ENCODE data around the gene GRAPL. TPM values are rescaled to one million over a fixed set of nuclear protein-coding genes. Genes with fewer than 3 reads are reported as not detected.
A peak's percentile ranks its signal among the peaks of the same experiment; 100 is the strongest.
"Not testable (repeated sequence)": the region's sequence is repeated elsewhere in the genome, so short reads cannot be mapped to it uniquely, and the experiment has no call there.

The GRAPL gene
- total RNA-seq, 1 experiment from 2014 or later = not detected

GRCh38 chr17:19111111-19111711, 16.2 kb upstream of the GRAPL start:
- peak; percentile 15 for TF ChIP-seq CTCF (IDR thresholded peaks at IDR 0.05; ENCODE audit: unreplicated experiment)
- H3K4me3 Mint-ChIP-seq (ENCODE audit: low read depth, unreplicated experiment) = peak overlapping the region; percentile 32
- H3K9me3 Mint-ChIP-seq (ENCODE audit: low read depth, unreplicated experiment); H3K36me3 Mint-ChIP-seq (ENCODE audit: insufficient read depth, unreplicated experiment); CTCF ChIA-PET; H3K27me3 Mint-ChIP-seq (ENCODE audit: unreplicated experiment); H3K27ac Mint-ChIP-seq (ENCODE audit: unreplicated experiment); intact Hi-C loops (cut with micrococcal nuclease; ENCODE audit: unreplicated experiment); BruUV-seq (replicated peaks); H3K4me1 Mint-ChIP-seq (ENCODE audit: low read depth, unreplicated experiment): not testable (repeated sequence)
- DNase-seq = peak; percentile 62

GRCh38 chr17:19111801-19112458, 15.5 kb upstream of the GRAPL start:
- H3K4me1 Mint-ChIP-seq (ENCODE audit: low read depth, unreplicated experiment); intact Hi-C loops (cut with micrococcal nuclease; ENCODE audit: unreplicated experiment); CTCF ChIA-PET; H3K27ac Mint-ChIP-seq (ENCODE audit: unreplicated experiment); H3K27me3 Mint-ChIP-seq (ENCODE audit: unreplicated experiment); H3K9me3 Mint-ChIP-seq (ENCODE audit: low read depth, unreplicated experiment); H3K36me3 Mint-ChIP-seq (ENCODE audit: insufficient read depth, unreplicated experiment): not testable (repeated sequence)
- TSS peak; percentile 99 for BruUV-seq (replicated peaks)
- DNase-seq = peak; percentile 53
- peak overlapping the region; percentile 32 for H3K4me3 Mint-ChIP-seq (ENCODE audit: low read depth, unreplicated experiment)

- H3K4me1 Mint-ChIP-seq (ENCODE audit: low read depth, unreplicated experiment); intact Hi-C loops (cut with micrococcal nuclease; ENCODE audit: unreplicated experiment); DNase-seq; H3K4me3 Mint-ChIP-seq (ENCODE audit: low read depth, unreplicated experiment); H3K36me3 Mint-ChIP-seq (ENCODE audit: insufficient read depth, unreplicated experiment); H3K27me3 Mint-ChIP-seq (ENCODE audit: unreplicated experiment); H3K27ac Mint-ChIP-seq (ENCODE audit: unreplicated experiment); CTCF ChIA-PET; BruUV-seq (replicated peaks); H3K9me3 Mint-ChIP-seq (ENCODE audit: low read depth, unreplicated experiment): not testable (repeated sequence)
Observed at GRCh38 chr17:19112459-19112826, 14.9 kb upstream of the GRAPL start.

- CTCF ChIA-PET; H3K4me1 Mint-ChIP-seq (ENCODE audit: low read depth, unreplicated experiment); H3K27me3 Mint-ChIP-seq (ENCODE audit: unreplicated experiment); H3K9me3 Mint-ChIP-seq (ENCODE audit: low read depth, unreplicated experiment); BruUV-seq (replicated peaks); H3K27ac Mint-ChIP-seq (ENCODE audit: unreplicated experiment); H3K36me3 Mint-ChIP-seq (ENCODE audit: insufficient read depth, unreplicated experiment); DNase-seq; intact Hi-C loops (cut with micrococcal nuclease; ENCODE audit: unreplicated experiment); H3K4me3 Mint-ChIP-seq (ENCODE audit: low read depth, unreplicated experiment): not testable (repeated sequence)
Observed at GRCh38 chr17:19118695-19119094, 8.7 kb upstream of the GRAPL start.

GRCh38 chr17:19125289-19125688, 2.1 kb upstream of the GRAPL start:
- BruUV-seq (replicated peaks); H3K9me3 Mint-ChIP-seq (ENCODE audit: low read depth, unreplicated experiment); H3K4me3 Mint-ChIP-seq (ENCODE audit: low read depth, unreplicated experiment); CTCF ChIA-PET; H3K27me3 Mint-ChIP-seq (ENCODE audit: unreplicated experiment); H3K4me1 Mint-ChIP-seq (ENCODE audit: low read depth, unreplicated experiment); intact Hi-C loops (cut with micrococcal nuclease; ENCODE audit: unreplicated experiment); H3K27ac Mint-ChIP-seq (ENCODE audit: unreplicated experiment); DNase-seq; H3K36me3 Mint-ChIP-seq (ENCODE audit: insufficient read depth, unreplicated experiment): not testable (repeated sequence)

GRCh38 chr17:19129500-19129899, 2.1 kb downstream of the GRAPL start:
- H3K27ac Mint-ChIP-seq (ENCODE audit: unreplicated experiment); H3K27me3 Mint-ChIP-seq (ENCODE audit: unreplicated experiment); DNase-seq; intact Hi-C loops (cut with micrococcal nuclease; ENCODE audit: unreplicated experiment); H3K4me3 Mint-ChIP-seq (ENCODE audit: low read depth, unreplicated experiment); H3K36me3 Mint-ChIP-seq (ENCODE audit: insufficient read depth, unreplicated experiment); H3K4me1 Mint-ChIP-seq (ENCODE audit: low read depth, unreplicated experiment); CTCF ChIA-PET; BruUV-seq (replicated peaks); H3K9me3 Mint-ChIP-seq (ENCODE audit: low read depth, unreplicated experiment): not testable (repeated sequence)

GRCh38 chr17:19131108-19131507, 3.7 kb downstream of the GRAPL start:
- intact Hi-C loops (cut with micrococcal nuclease; ENCODE audit: unreplicated experiment); CTCF ChIA-PET; BruUV-seq (replicated peaks); DNase-seq; H3K9me3 Mint-ChIP-seq (ENCODE audit: low read depth, unreplicated experiment); H3K27ac Mint-ChIP-seq (ENCODE audit: unreplicated experiment); H3K36me3 Mint-ChIP-seq (ENCODE audit: insufficient read depth, unreplicated experiment); H3K4me1 Mint-ChIP-seq (ENCODE audit: low read depth, unreplicated experiment); H3K27me3 Mint-ChIP-seq (ENCODE audit: unreplicated experiment); H3K4me3 Mint-ChIP-seq (ENCODE audit: low read depth, unreplicated experiment): not testable (repeated sequence)

- not testable (repeated sequence) for H3K27ac Mint-ChIP-seq (ENCODE audit: unreplicated experiment); H3K4me1 Mint-ChIP-seq (ENCODE audit: low read depth, unreplicated experiment)
Observed at GRCh38 chr17:19131772-19132171, 4.4 kb downstream of the GRAPL start.

GRCh38 chr17:19133793-19134192, 6.4 kb downstream of the GRAPL start:
- H3K4me3 Mint-ChIP-seq (ENCODE audit: low read depth, unreplicated experiment); H3K4me1 Mint-ChIP-seq (ENCODE audit: low read depth, unreplicated experiment); H3K36me3 Mint-ChIP-seq (ENCODE audit: insufficient read depth, unreplicated experiment); BruUV-seq (replicated peaks); H3K27ac Mint-ChIP-seq (ENCODE audit: unreplicated experiment); DNase-seq; H3K9me3 Mint-ChIP-seq (ENCODE audit: low read depth, unreplicated experiment); H3K27me3 Mint-ChIP-seq (ENCODE audit: unreplicated experiment); CTCF ChIA-PET; intact Hi-C loops (cut with micrococcal nuclease; ENCODE audit: unreplicated experiment): not testable (repeated sequence)

More at GRCh38 chr17:19131772-19132171, 4.4 kb downstream of the GRAPL start:
- DNase-seq; BruUV-seq (replicated peaks); H3K36me3 Mint-ChIP-seq (ENCODE audit: insufficient read depth, unreplicated experiment); CTCF ChIA-PET; intact Hi-C loops (cut with micrococcal nuclease; ENCODE audit: unreplicated experiment); H3K4me3 Mint-ChIP-seq (ENCODE audit: low read depth, unreplicated experiment); H3K27me3 Mint-ChIP-seq (ENCODE audit: unreplicated experiment); H3K9me3 Mint-ChIP-seq (ENCODE audit: low read depth, unreplicated experiment): not testable (repeated sequence)

Measured in Calu3 (cell line).